NT2/D1 (cell line): Measurements from ENCODE around the gene MDGA2.

Source experiments
- DNase-seq: peaks from one replicate; pipeline ENCODE4 v3.0.0-alpha.2; 2011; ENCODE audit warnings: low read depth, low spot score
- H3K27me3 ChIP-seq: 2 replicates; pipeline ENCODE4 v1.6.0; 2011; ENCODE audit warnings: mild to moderate bottlenecking; ENCODE audit not compliant: insufficient read length, insufficient read depth
- H3K36me3 ChIP-seq: 2 replicates; pipeline ENCODE4 v1.6.1; 2011; ENCODE audit warnings: mild to moderate bottlenecking, low read length, mixed read lengths; ENCODE audit not compliant: insufficient read depth, insufficient read length
- H3K4me1 ChIP-seq: 2 replicates; pipeline ENCODE4 v1.5.1; 2011; ENCODE audit not compliant: insufficient read depth, insufficient read length
- H3K4me3 ChIP-seq: 2 replicates; pipeline ENCODE4 v1.5.1; 2011; ENCODE audit warnings: low read depth; ENCODE audit not compliant: insufficient read length
- H3K9ac ChIP-seq: 2 replicates; pipeline ENCODE4 v1.6.0; 2011; ENCODE audit warnings: low read depth; ENCODE audit not compliant: insufficient read length
- H3K9me3 ChIP-seq: 2 replicates; pipeline ENCODE4 v1.5.1; 2011; ENCODE audit warnings: mild to moderate bottlenecking, low read length; ENCODE audit not compliant: insufficient read depth
- SUZ12 ChIP-seq: IDR thresholded peaks from 2 replicates; pipeline ENCODE4 v1.6.1; 2011; ENCODE audit not compliant: insufficient read length, insufficient read depth; ENCODE audit errors: extremely low read depth
- YY1 ChIP-seq: IDR thresholded peaks from 2 replicates; pipeline ENCODE4 v1.6.1; 2011; ENCODE audit not compliant: insufficient read length, insufficient read depth
- ZNF274 ChIP-seq: IDR thresholded peaks from 2 replicates; pipeline ENCODE4 v1.6.1; 2011; ENCODE audit warnings: mild to moderate bottlenecking, low read depth, low read length

MDGA2 gene

GRCh38 chr14:47167402-47167801 is 508.0 kb downstream of the MDGA2 start:
- no peaks in the 10 kb centered on the region for H3K27me3 ChIP-seq
- no peaks in the 10 kb centered on the region for H3K36me3 ChIP-seq
- TF ChIP-seq YY1 (no peak), SUZ12 (no peak), ZNF274 (no peak)
- H3K9me3 ChIP-seq, result peaks cover 13% of the 10 kb centered on the region; the same call in 1 of the 2 replicates
- no peak overlapping the region for H3K9ac ChIP-seq
- H3K4me3 ChIP-seq, result no peak overlapping the region
- DNase-seq, result no peak
- H3K4me1 ChIP-seq, result no peaks in the 10 kb centered on the region

GRCh38 chr14:47155395-47155794 is 520.0 kb downstream of the MDGA2 start:
- H3K9ac ChIP-seq, result no peak overlapping the region
- H3K4me1 ChIP-seq, result no peaks in the 10 kb centered on the region
- DNase-seq, result no peak
- H3K36me3 ChIP-seq, result no peaks in the 10 kb centered on the region
- no peak for TF ChIP-seq YY1
- no peak for TF ChIP-seq SUZ12
- no peak for TF ChIP-seq ZNF274
- no peak overlapping the region for H3K4me3 ChIP-seq
- no peaks in the 10 kb centered on the region for H3K9me3 ChIP-seq
- H3K27me3 ChIP-seq, result no peaks in the 10 kb centered on the region

- H3K27me3 ChIP-seq, result no peaks in the 10 kb centered on the region
- no peak overlapping the region for H3K4me3 ChIP-seq
- H3K9me3 ChIP-seq, result no peaks in the 10 kb centered on the region
- no peaks in the 10 kb centered on the region for H3K36me3 ChIP-seq
- no peak for DNase-seq
- no peak for TF ChIP-seq YY1
- no peak for TF ChIP-seq SUZ12
- TF ChIP-seq ZNF274, result no peak
- no peaks in the 10 kb centered on the region for H3K4me1 ChIP-seq
- no peak overlapping the region for H3K9ac ChIP-seq
Observed at GRCh38 chr14:47154276-47154797, 521.1 kb downstream of the MDGA2 start.

GRCh38 chr14:47153746-47154145 is 521.7 kb downstream of the MDGA2 start:
- Histone ChIP-seq H3K4me3 (no peak overlapping the region), H3K9me3 (no peaks in the 10 kb centered on the region), H3K9ac (no peak overlapping the region), H3K27me3 (no peaks in the 10 kb centered on the region), H3K36me3 (no peaks in the 10 kb centered on the region), H3K4me1 (no peaks in the 10 kb centered on the region)
- TF ChIP-seq YY1, result no peak
- no peak for TF ChIP-seq SUZ12
- TF ChIP-seq ZNF274, result no peak
- DNase-seq, result no peak

- no peaks in the 10 kb centered on the region for H3K4me1 ChIP-seq
- H3K9ac ChIP-seq, result no peak overlapping the region
- no peaks in the 10 kb centered on the region for H3K9me3 ChIP-seq
- TF ChIP-seq ZNF274 (no peak), SUZ12 (no peak)
- no peak overlapping the region for H3K4me3 ChIP-seq
- no peak for DNase-seq
- no peaks in the 10 kb centered on the region for H3K27me3 ChIP-seq
- H3K36me3 ChIP-seq, result no peaks in the 10 kb centered on the region
Observed at GRCh38 chr14:47150267-47150666, 525.1 kb downstream of the MDGA2 start.

- H3K4me3 ChIP-seq, result no peak overlapping the region
- no peaks in the 10 kb centered on the region for H3K4me1 ChIP-seq
- no peak for TF ChIP-seq SUZ12
- TF ChIP-seq ZNF274, result no peak
- TF ChIP-seq YY1, result no peak
- no peak for DNase-seq
- no peak overlapping the region for H3K9ac ChIP-seq
- H3K36me3 ChIP-seq, result no peaks in the 10 kb centered on the region
- H3K27me3 ChIP-seq, result no peaks in the 10 kb centered on the region
- no peaks in the 10 kb centered on the region for H3K9me3 ChIP-seq
Observed at GRCh38 chr14:47149326-47149725, 526.1 kb downstream of the MDGA2 start.

GRCh38 chr14:47148686-47149085 is 526.7 kb downstream of the MDGA2 start:
- no peaks in the 10 kb centered on the region for H3K36me3 ChIP-seq
- H3K4me3 ChIP-seq, result no peak overlapping the region
- no peaks in the 10 kb centered on the region for H3K9me3 ChIP-seq
- DNase-seq, result no peak
- no peaks in the 10 kb centered on the region for H3K4me1 ChIP-seq
- no peaks in the 10 kb centered on the region for H3K27me3 ChIP-seq
- TF ChIP-seq SUZ12 (no peak), ZNF274 (no peak), YY1 (no peak)
- no peak overlapping the region for H3K9ac ChIP-seq

- TF ChIP-seq SUZ12, result no peak
- no peak for TF ChIP-seq YY1
- TF ChIP-seq ZNF274, result no peak
- Histone ChIP-seq H3K27me3 (no peaks in the 10 kb centered on the region), H3K36me3 (no peaks in the 10 kb centered on the region), H3K9me3 (no peaks in the 10 kb centered on the region), H3K4me3 (no peak overlapping the region), H3K4me1 (no peaks in the 10 kb centered on the region), H3K9ac (no peak overlapping the region)
- no peak for DNase-seq
Observed at GRCh38 chr14:47120645-47121044, 554.8 kb downstream of the MDGA2 start.
